HepG2 (cell line): Measurements from ENCODE around the gene SIN3A. TPM values are rescaled to one million over a fixed set of nuclear protein-coding genes. Genes with fewer than 3 reads are reported as not detected.

Source experiments
- BHLHE40 ChIP-seq: IDR thresholded peaks from 2 replicates; pipeline ENCODE4 v1.6.1; 2011; ENCODE audit warnings: low read length, improper control_type of control experiment
- CENPT ChIP-seq: sonication (generic); formaldehyde crosslinking; IDR thresholded peaks from 2 replicates; pipeline ENCODE4 v1.8.0; 2022; ENCODE audit warnings: low read depth, mild to moderate bottlenecking, moderate library complexity, missing genetic modification reagents
- HNF4A ChIP-seq: sonication (generic); formaldehyde crosslinking; IDR thresholded peaks from 2 replicates; pipeline ENCODE4 v1.4.0; 2020; ENCODE audit warnings: missing genetic modification reagents
- IKZF5 ChIP-seq: IDR thresholded peaks from 2 replicates; pipeline ENCODE4 v1.6.1; 2018; ENCODE audit warnings: missing genetic modification reagents, mild to moderate bottlenecking, missing compliant biosample characterization
- KDM3A ChIP-seq: IDR thresholded peaks from 2 replicates; pipeline ENCODE4 v1.6.1; 2018; ENCODE audit warnings: low read depth, missing compliant biosample characterization
- NCOA5 ChIP-seq: sonication (generic); formaldehyde crosslinking; IDR thresholded peaks from 2 replicates; pipeline ENCODE4 v1.4.0; 2020; ENCODE audit warnings: missing genetic modification reagents
- NR2F1 ChIP-seq, 2 experiments: fragments of 450-650 bp in 1 of 2; formaldehyde crosslinking in 1 of 2; IDR thresholded peaks; 2 replicates each; pipeline versions ENCODE4 v1.5.0 to v1.6.1; 2016 to 2020; ENCODE audit warnings: mild to moderate bottlenecking in 1 of 2, missing compliant biosample characterization in 1 of 2, missing genetic modification reagents in 1 of 2, moderate library complexity in 1 of 2
- PAX8 ChIP-seq: sonication (generic); formaldehyde crosslinking; IDR thresholded peaks from 2 replicates; pipeline ENCODE4 v1.8.0; 2022; ENCODE audit warnings: mild to moderate bottlenecking, missing genetic modification reagents, borderline replicate concordance
- PBX2 ChIP-seq: IDR thresholded peaks from 2 replicates; pipeline ENCODE4 v1.6.1; 2016; ENCODE audit warnings: control low read depth
- PBX3 ChIP-seq: sonication (generic); formaldehyde crosslinking; IDR thresholded peaks from 2 replicates; pipeline ENCODE4 v1.8.1; 2023; ENCODE audit warnings: missing genetic modification reagents, inconsistent platforms, borderline replicate concordance
- POLR2AphosphoS5 ChIP-seq: IDR thresholded peaks from 2 replicates; pipeline ENCODE4 v1.6.1; 2012; ENCODE audit warnings: low read depth, low read length
- SMC3 ChIP-seq: IDR thresholded peaks from 2 replicates; pipeline ENCODE4 v1.6.1; 2011; ENCODE audit warnings: low read length, improper control_type of control experiment
- THAP11 ChIP-seq: IDR thresholded peaks from 2 replicates; pipeline ENCODE4 v1.6.1; 2016; ENCODE audit warnings: missing biosample characterization, missing genetic modification reagents
- ZIK1 ChIP-seq: sonication (generic); formaldehyde crosslinking; IDR thresholded peaks from 2 replicates; pipeline ENCODE4 v1.5.0; 2020; ENCODE audit warnings: mild to moderate bottlenecking, low read depth, missing genetic modification reagents, borderline replicate concordance
- ZNF205 ChIP-seq: IDR thresholded peaks from 2 replicates; pipeline ENCODE4 v1.6.1; 2018; ENCODE audit warnings: missing biosample characterization, missing genetic modification reagents
- ZNF230 ChIP-seq: sonication (generic); formaldehyde crosslinking; IDR thresholded peaks from 2 replicates; pipeline ENCODE4 v1.4.0; 2020; ENCODE audit warnings: mild to moderate bottlenecking, missing genetic modification reagents
- ZNF292 ChIP-seq: sonication (generic); formaldehyde crosslinking; IDR thresholded peaks from 2 replicates; pipeline ENCODE4 v1.8.1; 2022; ENCODE audit warnings: mild to moderate bottlenecking, low read depth, missing genetic modification reagents, borderline replicate concordance
- ZNF766 ChIP-seq: sonication (generic); formaldehyde crosslinking; IDR thresholded peaks from 2 replicates; pipeline ENCODE4 v1.5.0; 2020; ENCODE audit warnings: missing genetic modification reagents, borderline replicate concordance
- ZNF775 ChIP-seq: sonication (generic); formaldehyde crosslinking; IDR thresholded peaks from 2 replicates; pipeline ENCODE4 v1.4.0; 2020; ENCODE audit warnings: missing genetic modification reagents, mild to moderate bottlenecking, moderate library complexity, borderline replicate concordance
- ZNF780A ChIP-seq: sonication (generic); formaldehyde crosslinking; IDR thresholded peaks from 2 replicates; pipeline ENCODE4 v1.8.0; 2022; ENCODE audit warnings: mild to moderate bottlenecking, missing genetic modification reagents, moderate library complexity
- polyA plus RNA-seq, 8 experiments: library from polyadenylated mRNA; depleted of rRNA in 3 of 8; stranded (reverse) in 7 of 8; unstranded in 1 of 8; fragments of >200 nt; fragmentation: Illumina TruSeq in 4 of 8; extraction: Trizol in 4 of 8; gene quantifications; 2 replicates each; pipeline versions ENCODE4 v1.2.1 to v1.2.3, GENCODE V29; 2011 to 2016; ENCODE audit warnings: low read depth in 4 of 8, missing spikeins in 1 of 8, mixed read lengths in 1 of 8; ENCODE audit not compliant: insufficient read depth in 1 of 8
- total RNA-seq, 5 experiments: library from RNA; depleted of rRNA; stranded (reverse); fragments of >200 nt; fragmentation: Illumina TruSeq; extraction: Trizol; gene quantifications; 2 replicates each; pipeline ENCODE4 v1.2.3, GENCODE V29; 2016; ENCODE audit warnings: low read depth in 1 of 5
- TF ChIP-seq, protein P1 (sequence below): sonication (generic); formaldehyde crosslinking; IDR thresholded peaks from 2 replicates; pipeline ENCODE4 v1.9.0; 2021; ENCODE audit warnings: missing genetic modification reagents, mild to moderate bottlenecking, borderline replicate concordance

The SIN3A gene
- total and polyA plus RNA-seq, 2 of the 13 experiments (the other 11 are each of a cell fraction or from before 2014, with no cell fraction given) = 16.1 to 28.1 TPM

DNA sequence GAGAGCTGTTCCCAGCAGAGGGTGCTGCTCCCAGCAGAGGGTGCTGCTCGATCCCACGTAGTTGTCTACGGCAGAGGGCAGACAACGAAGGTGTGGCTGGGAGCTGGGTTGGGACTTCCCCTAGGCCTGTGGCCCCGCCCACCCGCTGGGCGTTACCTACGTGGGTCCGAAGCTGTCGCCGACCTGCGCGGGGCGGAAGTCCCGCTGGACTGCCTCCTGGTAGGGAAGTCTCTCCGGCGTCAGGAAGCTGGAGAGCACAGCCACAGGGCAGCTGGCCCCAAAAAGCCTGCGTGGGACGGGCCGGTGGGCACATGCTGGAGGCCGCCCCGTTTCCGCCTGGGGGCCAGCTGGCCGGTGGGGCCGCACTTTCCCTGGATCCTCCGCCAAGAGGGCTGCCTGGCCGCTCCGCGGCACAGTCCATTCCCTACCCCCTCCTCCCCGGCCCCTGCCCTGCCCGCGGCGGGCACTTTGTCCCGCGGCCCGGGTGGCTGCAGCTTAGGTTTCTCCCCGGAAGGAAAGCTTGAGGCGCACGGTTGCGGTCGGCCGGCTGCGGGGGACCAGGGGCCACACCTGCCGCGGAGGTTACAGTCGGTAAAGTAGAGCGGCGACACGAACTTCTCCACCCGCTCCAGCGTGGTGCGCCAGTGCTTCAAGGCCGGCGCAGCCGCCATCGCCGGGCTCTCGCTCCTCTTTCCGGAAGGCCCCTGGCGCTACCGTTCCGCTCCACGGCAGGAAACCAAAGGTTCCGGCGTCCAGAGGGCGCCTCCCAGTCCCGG lies 83.4 kb downstream of the SIN3A start, which contains the start of gene MAN2C1 (continued):
- TF ChIP-seq ZIK1 (CRISPR knock-in tag) = peak; percentile 89; the same call in 1 of the 2 replicates
- TF ChIP-seq PBX2 (CRISPR knock-in tag) = no peak
- 0 out of 2 replicates have a peak, but pooled peaks have one; percentile 32 for TF ChIP-seq BHLHE40
- peak; percentile 53 for TF ChIP-seq SMC3
- TF ChIP-seq KDM3A (CRISPR knock-in tag) = peak; percentile 75; the same call in 1 of the 2 replicates
- TF ChIP-seq IKZF5 (CRISPR knock-in tag) = peak; percentile 67
- TF ChIP-seq, protein P1, sequence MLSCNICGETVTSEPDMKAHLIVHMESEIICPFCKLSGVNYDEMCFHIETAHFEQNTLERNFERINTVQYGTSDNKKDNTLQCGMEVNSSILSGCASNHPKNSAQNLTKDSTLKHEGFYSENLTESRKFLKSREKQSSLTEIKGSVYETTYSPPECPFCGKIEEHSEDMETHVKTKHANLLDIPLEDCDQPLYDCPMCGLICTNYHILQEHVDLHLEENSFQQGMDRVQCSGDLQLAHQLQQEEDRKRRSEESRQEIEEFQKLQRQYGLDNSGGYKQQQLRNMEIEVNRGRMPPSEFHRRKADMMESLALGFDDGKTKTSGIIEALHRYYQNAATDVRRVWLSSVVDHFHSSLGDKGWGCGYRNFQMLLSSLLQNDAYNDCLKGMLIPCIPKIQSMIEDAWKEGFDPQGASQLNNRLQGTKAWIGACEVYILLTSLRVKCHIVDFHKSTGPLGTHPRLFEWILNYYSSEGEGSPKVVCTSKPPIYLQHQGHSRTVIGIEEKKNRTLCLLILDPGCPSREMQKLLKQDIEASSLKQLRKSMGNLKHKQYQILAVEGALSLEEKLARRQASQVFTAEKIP = no peak
- peak; percentile 90 for TF ChIP-seq THAP11 (CRISPR knock-in tag)
- no peak for TF ChIP-seq ZNF775 (CRISPR knock-in tag)
- 0 out of 2 replicates have a peak, but pooled peaks have one; percentile 4 for TF ChIP-seq HNF4A
- peak; percentile 59; the same call in 1 of the 2 replicates for TF ChIP-seq PAX8 (CRISPR knock-in tag)
- no peak for TF ChIP-seq CENPT (CRISPR knock-in tag)
- TF ChIP-seq NR2F1 (CRISPR knock-in tag; IDR thresholded peaks at IDR 0.05) = no peak; a peak in 1 of 4 replicates
- no peak for TF ChIP-seq NCOA5
- peak; percentile 16; the same call in 1 of the 2 replicates for TF ChIP-seq ZNF205 (CRISPR knock-in tag)
- TF ChIP-seq ZNF780A (CRISPR knock-in tag) = 0 out of 2 replicates have a peak, but pooled peaks have one; percentile 7
- no peak for TF ChIP-seq ZNF766 (CRISPR knock-in tag)
- no peak; the same call in 1 of the 2 replicates for TF ChIP-seq PBX3 (CRISPR knock-in tag)
- no peak for TF ChIP-seq ZNF292 (CRISPR knock-in tag)
- TF ChIP-seq POLR2AphosphoS5 = peak; percentile 81; the same call in 1 of the 2 replicates
- no peak for TF ChIP-seq ZNF230 (CRISPR knock-in tag)
